KOPT-K1 (cell line): ENCODE results near the gene GALNT11.

ENCODE experiments used
- H3K27ac ChIP-seq: fragments of 200-600 bp; sonication (generic); 2 replicates; pipeline ENCODE4 v1.5.1; 2016; ENCODE audit warnings: antibody characterized with exemption, mild to moderate bottlenecking, low read depth, low read length; ENCODE audit not compliant: poor library complexity, severe bottlenecking
- H3K36me3 ChIP-seq: fragments of 200-600 bp; sonication (generic); 2 replicates; pipeline ENCODE4 v1.5.1; 2017; ENCODE audit warnings: antibody characterized with exemption, mild to moderate bottlenecking, low read length, moderate library complexity; ENCODE audit not compliant: insufficient read depth
- H3K9me3 ChIP-seq: fragments of 200-600 bp; sonication (generic); 2 replicates; pipeline ENCODE4 v1.5.1; 2017; ENCODE audit warnings: antibody characterized with exemption, low read length, mild to moderate bottlenecking; ENCODE audit not compliant: insufficient read depth, poor library complexity, severe bottlenecking

The GALNT11 gene

DNA sequence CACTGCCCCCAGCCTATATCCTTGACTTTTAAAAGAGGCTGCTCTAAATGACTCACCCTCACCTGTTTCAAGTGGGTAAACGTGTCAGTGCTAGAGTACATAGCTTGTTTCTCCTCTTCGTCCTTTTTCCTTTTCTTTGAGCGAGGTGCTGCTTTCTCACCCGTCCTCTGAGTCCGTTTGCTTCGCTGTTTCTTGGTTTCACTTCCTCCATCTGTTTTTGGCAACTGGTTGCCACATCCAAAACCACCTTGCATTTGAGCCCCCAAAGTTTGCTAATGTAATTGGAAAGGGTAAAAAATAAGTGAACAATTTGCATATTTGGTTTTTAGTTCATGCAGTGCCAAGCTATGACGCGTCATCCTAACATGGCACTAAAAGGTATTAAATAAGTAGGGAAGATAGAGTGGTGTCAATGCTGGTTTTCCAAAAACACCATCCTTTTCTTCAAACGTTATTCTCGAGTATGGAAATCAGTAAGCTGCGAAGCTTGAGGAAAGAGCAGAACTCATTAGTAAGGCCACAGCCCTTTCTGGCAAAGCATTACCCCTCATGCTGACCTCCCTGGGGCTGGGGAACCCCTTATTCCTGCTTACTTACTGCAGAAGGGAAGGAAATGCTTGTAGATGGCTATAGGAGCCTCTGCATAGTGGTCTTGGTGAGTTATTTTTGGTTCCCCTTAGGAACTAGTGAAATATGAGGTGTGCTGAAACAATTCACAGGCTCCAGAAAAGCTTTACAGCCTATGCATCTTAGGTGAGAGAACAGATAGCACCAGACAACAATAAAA lies 133.5 kb downstream of the GALNT11 start:
- no peak overlapping the region for H3K27ac ChIP-seq
- no peaks in the 10 kb centered on the region for H3K9me3 ChIP-seq
- peaks cover 96% of the 10 kb centered on the region for H3K36me3 ChIP-seq

DNA sequence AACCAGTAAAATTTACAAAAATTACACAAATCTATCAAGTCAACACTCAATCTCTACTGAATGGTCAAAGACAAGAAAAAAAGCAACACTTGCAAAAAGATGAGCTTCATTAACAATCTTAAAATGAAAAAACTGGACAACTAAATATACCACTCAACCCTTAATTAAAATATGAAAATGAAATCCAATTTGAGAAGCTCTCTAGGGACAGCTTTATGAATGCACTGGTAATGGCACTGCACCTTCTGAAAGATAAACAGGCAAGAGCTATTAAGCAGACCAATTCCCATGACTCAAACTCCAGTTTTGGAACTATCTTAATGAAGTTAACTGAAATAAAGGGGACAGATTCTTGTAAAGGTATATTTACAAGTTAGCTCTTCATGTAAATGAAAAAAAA lies 135.7 kb downstream of the GALNT11 start:
- Histone ChIP-seq H3K27ac (no peak overlapping the region), H3K36me3 (peaks cover 93% of the 10 kb centered on the region), H3K9me3 (no peaks in the 10 kb centered on the region)

DNA sequence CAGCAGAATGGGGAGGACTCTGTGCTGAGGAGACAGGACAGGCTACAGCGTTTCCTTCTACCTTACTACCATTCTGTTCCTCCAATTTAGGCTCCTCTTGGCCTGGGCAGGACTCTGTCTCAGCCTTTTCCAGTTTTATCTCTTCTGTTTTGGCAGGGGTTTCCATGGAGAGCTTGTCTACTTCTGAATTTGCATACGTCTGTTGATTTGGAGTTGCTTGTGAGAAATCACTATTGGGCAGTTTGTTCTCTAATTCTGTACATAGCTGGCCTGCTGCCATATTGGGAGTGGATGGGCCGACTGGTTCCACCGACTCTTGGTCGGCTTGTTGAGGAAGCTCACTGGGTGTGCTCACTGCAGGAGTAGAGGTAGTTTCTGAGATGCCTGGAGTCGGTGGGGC lies 136.8 kb downstream of the GALNT11 start:
- Histone ChIP-seq H3K27ac (no peak overlapping the region), H3K36me3 (peaks cover 93% of the 10 kb centered on the region), H3K9me3 (no peaks in the 10 kb centered on the region)
